Heart left ventricle (tissue), 16 donors: ENCODE data around the gene ASPSCR1. TPM values are rescaled to one million over a fixed set of nuclear protein-coding genes. Genes with fewer than 3 reads are reported as not detected.

ENCODE experiments used
- ATAC-seq, 4 donors: fragments of 200-7000 bp; cut with Tn5 transposase; one replicate each; pipeline ENCODE4 v1.9.1; 2020 to 2022; ENCODE audit warnings: moderate library complexity in 4 of 4, mild to moderate bottlenecking in 3 of 4, moderate number of reproducible peaks in 1 of 4
- DNase-seq, 5 donors: peaks; one replicate each; pipeline ENCODE4 v3.0.0-alpha.2; 2020
- H3K27ac ChIP-seq, 12 donors: fragments of 200-600 bp; sonication (generic) in 4 of 12; one replicate each; pipeline versions ENCODE4 v1.5.0 to v1.8.0; 2016 to 2022; ENCODE audit warnings: mild to moderate bottlenecking in 2 of 12
- H3K27me3 ChIP-seq, 9 donors: fragments of 200-600 bp; sonication (generic) in 2 of 9; one replicate each; pipeline versions ENCODE4 v1.5.1 to v1.8.0; 2016 to 2022; ENCODE audit warnings: mild to moderate bottlenecking in 3 of 9
- H3K36me3 ChIP-seq, 9 donors: fragments of 200-600 bp; sonication (generic) in 2 of 9; one replicate each; pipeline versions ENCODE4 v1.5.0 to v1.8.0; 2018 to 2022; ENCODE audit warnings: mild to moderate bottlenecking in 2 of 9
- H3K4me1 ChIP-seq, 12 donors: fragments of 200-600 bp; sonication (generic) in 4 of 12; one replicate each; pipeline versions ENCODE4 v1.5.0 to v1.8.0; 2016 to 2022; ENCODE audit warnings: mild to moderate bottlenecking in 3 of 12
- H3K4me3 ChIP-seq, 12 donors: fragments of 200-600 bp; sonication (generic) in 4 of 12; one replicate each; pipeline versions ENCODE4 v1.5.0 to v1.8.0; 2017 to 2022; ENCODE audit warnings: mild to moderate bottlenecking in 9 of 12, moderate library complexity in 4 of 12
- H3K9me3 ChIP-seq, 12 donors: fragments of 200-600 bp; sonication (generic) in 4 of 12; one replicate each; pipeline versions ENCODE4 v1.5.0 to v1.8.0; 2016 to 2022; ENCODE audit warnings: mild to moderate bottlenecking in 1 of 12
- CTCF ChIP-seq, 12 donors: fragments of 200-600 bp; sonication (generic) in 4 of 12; IDR thresholded peaks; one replicate each; pipeline versions ENCODE4 v1.5.0 to v1.8.0; 2018 to 2022; ENCODE audit warnings: antibody characterized with exemption in 12 of 12, mild to moderate bottlenecking in 5 of 12
- POLR2A ChIP-seq, 2 donors: fragments of 450-650 bp; IDR thresholded peaks; one replicate each; pipeline ENCODE4 v1.6.1; 2017; ENCODE audit warnings: antibody characterized with exemption in 2 of 2, mild to moderate bottlenecking in 2 of 2, moderate library complexity in 2 of 2
- WGBS, 4 donors: extraction: QIAGEN DNeasy Blood & Tissue Kit in 2 of 4; methylation state at CpG; one replicate each; pipeline versions ENCODE4 v1.1.5 to v1.1.7; 2013 to 2018; 5-methylcytosine and 5-hydroxymethylcytosine counted together
- intact Hi-C, 10 donors: fragments of 100-400 bp; cut with DNase I; formaldehyde crosslinking; loops; one replicate each; pipeline versions ENCODE4 v1.11.1 to v1.14.2; 2022
- polyA plus RNA-seq, 2 donors: library from polyadenylated mRNA; stranded (reverse); fragments of 200-250 nt; gene quantifications; one replicate each; pipeline ENCODE4 v1.2.3, GENCODE V29; 2013
- total RNA-seq, 9 donors: library from RNA; depleted of rRNA in 2 of 9; stranded (reverse); fragments of >200 nt in 2 of 9; fragmentation: NEBNext Ultra II Directional in 3 of 9; extraction: Animal tissue kit (Norgen Biotek cat#: 25700) in 3 of 9; gene quantifications; one replicate each; pipeline versions ENCODE4 v1.1.0 to v1.2.4, GENCODE V29; 2016 to 2023
- donor health status: ischemic (EF 13 %, LVEDD 7.1; RV severe dilation, severe dysfunction).
- donor health status: healthy with polysubstance abuse.
- donor health status: DM: no; HTN: yes; CAD: no.
- donor health status: DM: no; HTN: no; CAD: no.
- donor health status: ischemic (EF 25% LVEDD 6.9; RV normal size, moderate dysfunction).
- donor health status: ischemic (EF 25% LVEDD 5.7; RV mildly dilated, moderate dysfunction).
- donor health status: healthy.
- donor health status: DM: yes; HTN: yes; CAD: no.
- donor health status: ischemic (EF 35%, LVEDD 5.7; RV mildly dilated, moderate dysfunction).
- donor health status: nonischemic (EF 11% LVEDD 7.7; RV severe dilation, severe dysfunction).
- donor health status: DM: yes; HTN: yes; CAD: no.
- donor health status: PGD.
- donor health status: ischemic (EF 29% LVEDD 5.4; RV normal size, mild dysfunction).
- donor health status: nonischemic (EF 23%, LVEDD 6.1; RV moderate dilation, normal function).

The ASPSCR1 gene
- total and polyA plus RNA-seq, 11 donors: 15.1 to 43.6 (median 22.9) TPM

GRCh38 chr17:82021900-82022309 lies 44.5 kb downstream of the ASPSCR1 start:
- H3K27me3 ChIP-seq: no peaks in the 10 kb centered on the region
- peak overlapping the region; percentile 70 to 99 (median 94) for H3K4me3 ChIP-seq
- WGBS, 4 donors: 6 to 13% (median 10%) methylated on average over 7 to 10 of the region's 10 CpGs
- H3K27ac ChIP-seq: peak overlapping the region in 5 of 12 donors; percentile 66 to 83 (median 80)
- ATAC-seq (no peak), DNase-seq (no peak)
- intact Hi-C loops: loop anchor here in 9 of 10 donors (1.0 to 10.0 kb wide), 7 partner anchors 45 to 161 kb away; partner anchors contain the start of genes ASPSCR1 (in 4 of the 9), P4HB (in 2 of the 9) and NOTUM (in 1 of the 9)
- peaks cover 5 to 37% (median 23%) of the 10 kb centered on the region in 12 donors for H3K4me1 ChIP-seq
- TF ChIP-seq POLR2A (IDR thresholded peaks at IDR 0.05) (no peak), CTCF (IDR thresholded peaks at IDR 0.05) (no peak)
- H3K9me3 ChIP-seq: no peaks in the 10 kb centered on the region
- peaks cover 0 to 19% (median 6%) of the 10 kb centered on the region in 9 donors for H3K36me3 ChIP-seq

- DNase-seq (no peak), ATAC-seq (no peak)
- peaks cover 5 to 37% (median 23%) of the 10 kb centered on the region in 12 donors for H3K4me1 ChIP-seq
- WGBS, 4 donors: 1% methylated on average over 20 to 64 of the region's 64 CpGs
- intact Hi-C loops: loop anchor here in 6 of 10 donors (2.0 to 10.0 kb wide), 5 partner anchors 45 to 162 kb away; partner anchors contain the start of genes ASPSCR1 (in 4 of the 6) and P4HB (in 2 of the 6)
- H3K27me3 ChIP-seq: no peaks in the 10 kb centered on the region
- peaks cover 0 to 14% (median 6%) of the 10 kb centered on the region in 9 donors for H3K36me3 ChIP-seq
- no peaks in the 10 kb centered on the region for H3K9me3 ChIP-seq
- H3K4me3 ChIP-seq: peak within 1 kb of the TSS; percentile 77 to 99 (median 94)
- H3K27ac ChIP-seq: peak within 1 kb of the TSS in 11 of 12 donors; percentile 32 to 85 (median 73)
- TF ChIP-seq POLR2A (IDR thresholded peaks at IDR 0.05) (peak in 1 of 2 donors; percentile 58), CTCF (IDR thresholded peaks at IDR 0.05) (no peak)
Measured at GRCh38 chr17:82022310-82022980, 45.0 kb downstream of the ASPSCR1 start, which contains the start of gene CENPX. Gene CENPX (minus strand): TSS chr17:82022878. CDS start chr17:82022861, 17 bp downstream.

GRCh38 chr17:82022981-82023446 lies 45.6 kb downstream of the ASPSCR1 start, which contains the start of gene LRRC45:
Gene LRRC45 (plus strand): TSS chr17:82023305. CDS start chr17:82023644, 339 bp downstream.
- H3K36me3 ChIP-seq: peaks cover 0 to 14% (median 6%) of the 10 kb centered on the region in 9 donors
- peak; percentile 94 to 98 (median 96) for ATAC-seq
- WGBS, 4 donors: 0% methylated on average over 10 to 42 of the region's 42 CpGs
- peaks cover 5 to 37% (median 23%) of the 10 kb centered on the region in 12 donors for H3K4me1 ChIP-seq
- no peaks in the 10 kb centered on the region for H3K9me3 ChIP-seq
- H3K4me3 ChIP-seq: peak within 1 kb of the TSS; percentile 77 to 99 (median 94)
- peak within 1 kb of the TSS in 11 of 12 donors; percentile 32 to 85 (median 73) for H3K27ac ChIP-seq
- no peak for TF ChIP-seq CTCF (IDR thresholded peaks at IDR 0.05)
- TF ChIP-seq POLR2A (IDR thresholded peaks at IDR 0.05): no peak
- intact Hi-C loops: loop anchor here in 6 of 10 donors (1.0 to 10.0 kb wide), 6 partner anchors 46 to 162 kb away; partner anchors contain the start of genes ASPSCR1 (in 4 of the 6), P4HB (in 2 of the 6) and FASN (in 1 of the 6)
- H3K27me3 ChIP-seq: no peaks in the 10 kb centered on the region
- DNase-seq: peak; percentile 100
